KG1 (cell line): ENCODE measurements around the gene MESD.
"Not testable (repeated sequence)": the region's sequence is repeated elsewhere in the genome, so short reads cannot be mapped to it uniquely, and the experiment has no call there.

Source experiments
- DNase-seq: peaks from one replicate; lab custom pipeline; 2025; lab: John Stamatoyannopoulos, UW

Gene MESD

DNA sequence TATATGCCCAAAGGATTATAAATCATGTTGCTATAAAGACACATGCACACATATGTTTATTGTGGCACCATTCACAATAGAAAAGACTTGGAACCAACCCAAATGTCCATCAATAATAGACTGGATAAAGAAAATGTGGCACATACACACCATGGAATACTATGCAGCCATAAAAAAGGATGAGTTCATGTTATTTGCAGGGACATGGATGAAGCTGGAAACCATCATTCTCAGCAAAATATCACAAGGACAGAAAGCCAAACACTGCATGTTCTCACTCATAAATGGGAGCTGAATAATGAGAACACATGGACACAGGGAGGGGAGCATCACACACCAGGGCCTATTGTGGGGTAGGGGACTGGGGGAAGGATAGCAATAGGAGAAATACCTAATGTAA is 24.2 kb downstream of the MESD start:
- not testable (repeated sequence) for DNase-seq

DNA sequence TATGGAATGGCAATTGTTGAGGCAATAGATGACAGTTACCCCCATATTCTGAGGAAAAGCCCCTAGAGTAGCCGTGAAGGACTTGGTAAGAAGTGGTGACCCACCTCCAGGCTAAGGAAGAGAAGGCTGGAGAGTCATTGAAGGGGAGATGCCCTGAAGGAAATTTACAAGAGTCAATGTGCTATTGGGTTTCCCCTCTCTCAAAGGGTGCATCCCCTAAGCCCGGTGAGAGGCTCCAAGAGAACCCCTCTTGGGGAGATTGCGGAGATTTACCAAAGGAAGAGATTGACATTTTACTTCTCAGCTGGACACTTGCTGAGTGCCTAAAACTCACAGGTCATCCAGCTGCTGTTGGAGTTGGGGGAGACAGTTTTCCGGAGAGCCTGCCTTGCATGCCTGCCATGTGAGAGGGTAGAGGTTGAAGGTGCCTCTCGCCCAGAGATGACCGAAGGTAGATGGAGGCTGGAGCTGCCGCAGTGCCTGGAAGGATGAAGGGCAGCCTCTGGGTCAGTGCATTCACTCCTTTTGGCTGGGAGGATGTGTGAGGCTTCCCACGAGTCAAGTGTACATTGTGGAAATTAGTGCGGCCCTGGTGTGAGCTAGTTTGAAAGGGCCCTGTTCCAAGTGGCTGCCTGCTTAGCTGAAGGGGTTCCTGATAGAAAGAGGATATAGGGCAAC is 30.7 kb downstream of the MESD start:
- DNase-seq, result no peak

DNA sequence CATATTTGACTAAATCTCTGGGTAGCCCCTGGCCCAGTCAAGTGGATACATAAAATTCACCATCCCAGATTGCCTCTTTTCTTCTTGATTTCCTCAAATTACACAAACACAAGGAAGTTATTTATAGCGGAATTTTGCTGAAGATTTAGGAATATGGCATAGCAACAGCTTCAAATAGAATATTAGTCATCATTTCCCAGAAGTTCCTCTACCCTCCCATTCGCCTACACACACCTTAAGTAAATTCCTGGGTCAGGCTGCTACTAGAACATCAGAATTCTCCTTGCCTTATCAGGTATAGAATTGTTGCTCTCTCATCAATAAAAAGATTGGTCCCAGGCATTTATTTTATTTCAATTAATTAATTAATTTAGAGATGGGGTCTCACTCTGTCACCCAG is 31.6 kb downstream of the MESD start:
- no peak for DNase-seq

DNA sequence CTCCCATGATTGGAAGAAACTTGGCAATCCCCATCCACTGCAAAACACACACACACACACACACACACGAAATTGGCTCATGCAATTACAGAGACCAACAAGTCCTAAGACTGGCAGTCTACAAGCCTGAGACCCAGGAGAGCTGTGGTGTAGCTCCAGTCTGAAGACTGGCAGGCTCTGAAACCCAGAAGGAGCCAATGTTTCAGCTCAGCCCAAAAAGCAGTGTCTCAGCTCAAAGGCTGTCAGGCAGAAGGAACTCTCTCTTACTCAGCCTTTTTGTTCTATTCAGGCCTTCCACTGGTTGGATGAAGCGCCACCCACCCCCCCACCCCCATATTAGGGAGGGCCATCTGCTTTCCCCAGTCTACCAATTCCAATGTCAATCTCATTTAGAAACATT is 32.1 kb downstream of the MESD start:
- no peak for DNase-seq

DNA sequence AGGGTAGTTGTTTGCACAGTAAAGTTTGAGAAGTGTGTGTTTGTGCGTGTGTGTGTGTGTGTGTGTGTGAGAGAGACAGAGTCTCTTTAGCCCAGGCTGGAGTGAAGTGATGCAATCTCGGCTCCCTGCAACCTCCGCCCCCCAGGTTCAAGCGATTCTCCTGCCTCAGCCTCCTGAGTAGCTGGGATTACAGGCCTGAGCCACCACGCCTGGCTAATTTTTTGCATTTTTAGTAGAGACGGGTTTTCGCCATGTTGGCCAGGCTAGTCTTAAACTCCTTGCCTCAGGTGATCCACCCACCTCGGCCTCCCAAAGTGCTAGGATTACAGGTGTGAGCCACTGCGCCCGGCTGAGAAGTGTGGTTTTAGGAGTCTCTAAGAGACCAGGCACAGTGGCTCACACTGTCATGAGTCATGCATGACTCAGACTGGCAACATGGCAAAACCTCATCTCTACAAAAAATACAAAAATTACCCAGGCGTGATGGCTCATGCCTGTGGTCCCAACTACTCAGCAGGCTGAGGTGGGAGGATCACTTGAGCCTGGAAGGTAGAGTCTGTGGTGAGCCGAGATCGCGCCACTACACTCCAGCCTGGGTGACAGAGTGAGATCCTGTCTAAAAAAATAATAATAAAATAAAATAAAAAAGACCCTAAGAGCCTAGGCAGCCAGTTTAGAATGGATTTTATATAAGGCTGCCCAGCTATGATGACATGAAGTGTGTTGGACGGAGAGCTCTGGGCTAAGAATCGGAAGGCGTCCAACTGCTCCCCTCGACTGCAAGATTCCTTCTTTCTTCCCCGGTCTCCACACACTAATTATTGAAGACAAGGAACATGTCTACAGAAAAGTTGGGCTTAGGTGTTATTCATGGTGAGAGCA is 33.8 kb downstream of the MESD start:
- DNase-seq, result not testable (repeated sequence)

DNA sequence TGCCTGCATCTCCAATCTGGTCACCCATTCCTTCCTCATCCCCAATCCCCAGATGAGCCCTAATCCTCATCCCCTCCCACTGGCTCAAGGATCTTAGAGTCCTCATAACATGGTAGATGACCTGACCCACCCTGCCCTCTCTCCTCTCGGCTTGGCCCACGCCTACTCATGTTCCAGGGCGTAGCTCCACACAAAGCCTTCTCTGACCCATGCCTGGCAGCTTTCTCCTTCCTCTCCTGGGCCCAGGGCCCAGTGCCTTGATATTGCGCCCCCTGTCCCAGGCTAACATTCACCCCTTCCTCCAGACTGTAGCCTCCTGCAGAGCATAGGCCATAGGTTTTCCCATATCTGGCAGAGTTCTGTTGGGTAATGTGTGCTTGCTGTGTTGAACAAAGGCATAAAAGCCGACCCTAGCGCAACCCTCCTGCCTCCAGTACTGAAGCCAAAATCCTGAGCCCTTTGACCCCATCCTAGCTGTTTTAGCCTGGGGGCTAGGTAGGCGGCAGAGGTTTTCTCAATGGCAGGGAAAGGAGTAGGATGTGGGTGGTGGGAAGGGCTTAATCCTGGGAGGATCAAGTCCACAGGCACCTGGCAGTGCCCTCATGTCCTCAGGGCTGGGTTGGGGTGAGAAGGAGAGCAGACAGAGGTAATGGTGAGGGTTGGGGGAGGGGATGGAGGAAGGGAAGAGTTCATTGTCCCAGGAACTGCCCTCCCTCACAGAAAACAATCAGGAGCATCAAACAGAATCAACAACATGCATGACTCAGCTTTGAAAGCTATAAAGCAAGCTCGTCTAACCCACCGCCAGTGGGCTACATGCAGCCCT is 35.5 kb downstream of the MESD start:
- DNase-seq, result no peak

DNA sequence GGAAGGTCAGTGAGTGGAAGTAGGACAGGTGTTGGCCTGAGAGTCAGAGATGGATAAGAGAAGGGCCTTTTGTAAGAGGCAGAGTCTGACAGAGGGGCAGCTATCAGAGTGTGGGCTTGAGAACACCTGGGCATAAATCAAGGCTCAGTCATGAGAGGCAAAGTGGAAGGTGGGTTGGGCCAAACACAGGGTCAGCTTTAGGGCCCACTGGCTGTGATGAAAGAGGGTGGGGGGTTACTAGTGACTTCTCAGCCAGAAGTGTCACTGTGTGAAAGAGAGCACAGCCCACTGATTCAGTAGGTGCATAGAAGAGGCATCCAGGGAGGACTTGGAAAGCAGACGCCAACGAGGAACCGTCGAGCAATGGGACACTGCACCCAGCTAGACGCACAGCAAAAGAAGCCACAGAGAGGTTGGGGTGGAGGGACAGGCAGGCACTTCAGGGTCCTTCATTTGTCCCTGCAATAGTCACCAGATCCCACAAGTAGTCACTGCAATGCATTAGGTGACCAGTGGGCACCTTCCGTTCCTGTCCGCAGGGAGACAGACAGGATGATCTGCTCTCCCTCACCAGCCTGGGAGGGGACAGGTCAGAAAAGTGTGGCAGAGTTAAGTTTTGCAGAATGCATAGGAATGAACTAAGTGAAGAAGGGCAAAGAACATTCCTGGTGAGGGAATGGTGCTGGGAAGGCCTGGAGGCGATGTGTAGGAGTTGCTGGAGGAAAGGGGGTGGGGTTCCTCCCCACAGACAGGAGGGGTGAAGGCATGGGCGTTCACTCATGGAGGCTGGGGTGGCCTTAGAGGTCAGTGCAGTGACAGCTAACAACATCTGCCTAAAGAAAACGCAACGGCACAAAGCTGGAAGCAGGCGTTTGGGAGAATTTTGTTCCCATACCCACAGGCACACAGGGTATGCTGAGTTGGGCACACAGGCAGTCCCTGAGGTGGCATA is 36.3 kb downstream of the MESD start:
- no peak for DNase-seq

DNA sequence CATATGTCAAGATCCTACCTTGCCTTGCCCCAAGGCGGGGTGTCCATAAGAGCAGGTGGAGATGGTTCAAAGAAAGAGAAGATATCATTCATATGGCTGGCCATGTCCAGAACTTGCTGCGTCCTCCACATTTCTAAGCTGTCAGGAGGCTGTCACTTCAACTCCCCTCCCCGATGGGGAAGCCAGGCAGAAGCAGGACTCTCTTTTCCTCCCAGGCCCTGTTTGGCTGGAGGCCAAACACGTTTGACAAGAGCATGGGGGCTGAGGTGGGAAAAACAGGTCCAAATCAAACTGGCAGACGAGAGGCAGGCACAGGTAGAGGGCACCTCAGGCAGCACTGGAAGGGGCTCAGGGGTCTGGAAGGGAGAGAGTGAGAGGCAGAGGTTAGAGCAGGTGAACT is 37.7 kb downstream of the MESD start:
- no peak for DNase-seq

DNA sequence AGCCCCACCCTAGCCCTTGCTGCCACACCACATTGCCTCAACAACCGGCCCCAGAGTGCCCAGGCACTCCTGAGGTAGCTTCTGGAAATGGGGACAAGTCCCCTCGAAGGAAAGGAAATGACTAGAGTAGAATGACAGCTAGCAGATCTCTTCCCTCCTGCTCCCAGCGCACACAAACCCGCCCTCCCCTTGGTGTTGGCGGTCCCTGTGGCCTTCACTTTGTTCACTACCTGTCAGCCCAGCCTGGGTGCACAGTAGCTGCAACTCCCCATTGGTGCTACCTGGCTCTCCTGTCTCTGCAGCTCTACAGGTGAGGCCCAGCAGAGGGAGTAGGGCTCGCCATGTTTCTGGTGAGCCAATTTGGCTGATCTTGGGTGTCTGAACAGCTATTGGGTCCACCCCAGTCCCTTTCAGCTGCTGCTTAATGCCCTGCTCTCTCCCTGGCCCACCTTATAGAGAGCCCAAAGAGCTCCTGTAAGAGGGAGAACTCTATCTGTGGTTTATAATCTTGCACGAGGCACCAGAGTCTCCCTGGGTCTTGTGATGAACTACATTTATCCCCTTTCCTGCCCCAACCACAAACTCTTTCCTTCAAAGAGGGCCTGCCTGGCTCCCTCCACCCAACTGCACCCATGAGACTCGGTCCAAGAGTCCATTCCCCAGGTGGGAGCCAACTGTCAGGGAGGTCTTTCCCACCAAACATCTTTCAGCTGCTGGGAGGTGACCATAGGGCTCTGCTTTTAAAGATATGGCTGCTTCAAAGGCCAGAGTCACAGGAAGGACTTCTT is 39.1 kb downstream of the MESD start:
- no peak for DNase-seq

DNA sequence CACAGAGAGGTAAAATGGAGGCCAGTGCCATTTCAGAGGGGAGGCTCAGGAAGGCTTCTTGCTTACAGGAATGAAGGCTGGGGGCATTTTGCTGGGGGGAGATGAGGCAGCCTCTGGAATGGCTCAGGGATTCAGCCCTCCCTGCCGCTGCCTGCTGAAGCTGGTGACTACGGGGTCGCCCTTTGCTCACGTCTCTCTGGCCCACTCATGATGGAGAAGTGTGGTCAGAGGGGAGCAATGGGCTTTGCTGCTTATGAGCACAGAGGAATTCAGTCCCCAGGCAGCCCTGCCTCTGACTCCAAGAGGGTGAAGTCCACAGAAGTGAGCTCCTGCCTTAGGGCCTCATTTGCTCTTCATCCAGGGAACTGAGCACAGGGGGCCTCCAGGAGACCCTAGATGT is 39.9 kb downstream of the MESD start:
- DNase-seq, result no peak

DNA sequence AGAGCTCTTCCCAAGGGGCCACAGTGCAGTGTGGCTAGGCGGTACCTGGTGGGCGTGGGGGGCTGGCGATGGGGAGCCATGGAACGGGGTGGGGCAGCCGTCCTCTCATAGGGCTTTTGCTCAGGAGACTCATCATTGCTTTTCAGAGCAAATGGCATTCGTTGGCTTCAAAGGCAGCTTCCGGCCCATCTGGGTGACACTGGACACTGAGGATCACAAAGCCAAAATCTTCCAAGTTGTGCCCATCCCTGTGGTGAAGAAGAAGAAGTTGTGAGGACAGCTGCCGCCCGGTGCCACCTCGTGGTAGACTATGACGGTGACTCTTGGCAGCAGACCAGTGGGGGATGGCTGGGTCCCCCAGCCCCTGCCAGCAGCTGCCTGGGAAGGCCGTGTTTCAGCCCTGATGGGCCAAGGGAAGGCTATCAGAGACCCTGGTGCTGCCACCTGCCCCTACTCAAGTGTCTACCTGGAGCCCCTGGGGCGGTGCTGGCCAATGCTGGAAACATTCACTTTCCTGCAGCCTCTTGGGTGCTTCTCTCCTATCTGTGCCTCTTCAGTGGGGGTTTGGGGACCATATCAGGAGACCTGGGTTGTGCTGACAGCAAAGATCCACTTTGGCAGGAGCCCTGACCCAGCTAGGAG is 40.8 kb downstream of the MESD start:
- no peak for DNase-seq

DNA sequence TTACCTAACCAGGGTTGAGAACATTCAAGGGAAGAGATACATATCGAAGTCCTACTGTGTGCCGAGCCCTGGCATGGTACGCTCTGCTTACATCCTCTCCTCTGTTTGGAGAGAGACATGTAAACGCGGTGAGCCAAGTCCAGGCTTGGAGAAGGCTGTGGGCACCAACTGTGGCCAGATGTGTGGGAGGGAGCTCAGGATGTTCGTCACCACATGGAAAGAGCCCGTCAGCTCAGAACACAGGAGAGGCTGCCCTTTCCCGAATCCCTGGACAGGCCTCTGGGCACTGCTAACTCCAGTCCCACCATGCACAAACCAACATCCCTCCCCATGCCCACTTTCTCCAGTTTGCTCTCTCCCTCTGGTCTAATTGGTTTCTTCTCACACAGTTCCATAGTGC is 43.0 kb downstream of the MESD start:
- no peak for DNase-seq

DNA sequence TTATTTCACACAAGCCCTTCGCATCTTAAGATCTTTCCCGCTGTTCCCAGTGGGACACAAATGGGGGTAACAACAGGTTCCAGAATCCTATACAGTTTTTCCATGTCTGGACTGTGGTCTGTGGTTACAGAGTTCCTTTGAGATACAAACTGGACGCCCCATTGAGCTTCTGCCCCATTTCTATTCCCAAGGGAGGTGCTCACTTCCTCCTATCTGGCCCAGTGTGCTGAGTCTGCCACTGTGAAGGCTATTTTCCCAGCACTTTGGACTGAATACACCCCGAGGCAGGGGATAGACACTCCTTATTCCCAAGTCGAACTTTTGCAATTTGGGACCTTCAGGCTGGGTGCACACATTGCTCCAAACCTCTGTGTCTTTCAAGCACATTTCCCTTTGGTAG is 44.0 kb downstream of the MESD start:
- no peak for DNase-seq

DNA sequence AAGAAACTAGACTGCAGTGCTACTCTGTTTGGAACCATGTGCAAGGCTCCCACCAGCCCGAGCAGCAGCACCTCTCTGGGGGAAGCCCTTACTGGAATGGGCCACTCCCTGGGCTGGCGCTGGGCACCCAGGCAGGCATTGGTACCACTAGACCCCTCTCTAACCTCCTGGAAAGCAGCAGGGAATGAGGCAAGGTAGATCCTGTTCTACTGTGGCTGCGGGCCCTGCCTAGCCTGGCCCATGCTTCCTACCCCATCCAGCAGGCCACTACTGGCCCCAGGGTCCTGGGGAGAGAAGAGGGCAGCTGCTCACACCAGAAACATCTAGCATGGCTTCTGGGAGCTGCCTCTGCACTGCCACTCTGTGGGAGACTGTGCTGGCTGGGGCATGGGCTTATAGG is 44.8 kb downstream of the MESD start:
- no peak for DNase-seq

DNA sequence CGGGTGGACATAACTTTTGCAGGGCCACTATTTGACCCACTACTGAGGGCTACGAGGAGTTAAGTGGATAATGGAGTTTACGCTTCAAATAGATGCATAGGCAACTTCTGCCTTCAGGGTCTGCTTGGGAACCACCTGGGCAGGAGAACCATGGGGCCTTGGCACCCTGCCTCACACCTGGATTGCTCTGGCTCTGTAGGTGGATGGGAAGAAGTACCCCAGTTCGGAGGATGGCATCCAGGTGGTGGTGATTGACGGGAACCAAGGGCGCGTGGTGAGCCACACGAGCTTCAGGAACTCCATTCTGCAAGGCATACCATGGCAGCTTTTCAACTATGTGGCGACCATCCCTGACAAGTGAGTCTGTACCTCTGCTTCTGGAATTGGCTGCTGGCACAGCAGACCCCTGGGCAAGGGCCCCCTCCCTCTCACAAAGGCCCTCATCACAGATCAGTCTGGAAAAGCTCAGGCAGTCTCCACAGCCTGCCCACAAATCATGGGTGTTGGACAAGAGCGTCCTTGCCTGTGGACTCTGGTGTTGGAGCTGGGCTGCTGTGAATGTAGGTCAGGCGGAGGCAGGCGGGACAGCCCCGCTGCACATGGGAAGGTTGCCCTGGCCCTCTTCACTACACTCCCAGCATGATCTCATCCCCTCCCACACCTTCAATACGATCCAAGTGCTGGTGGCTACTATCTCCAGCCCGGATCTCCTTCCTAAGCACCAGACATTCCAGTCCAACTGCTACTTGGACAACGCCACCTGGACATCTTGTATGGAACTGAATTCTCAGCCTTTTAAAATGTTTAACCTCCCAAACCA is 46.7 kb downstream of the MESD start:
- DNase-seq, result no peak

DNA sequence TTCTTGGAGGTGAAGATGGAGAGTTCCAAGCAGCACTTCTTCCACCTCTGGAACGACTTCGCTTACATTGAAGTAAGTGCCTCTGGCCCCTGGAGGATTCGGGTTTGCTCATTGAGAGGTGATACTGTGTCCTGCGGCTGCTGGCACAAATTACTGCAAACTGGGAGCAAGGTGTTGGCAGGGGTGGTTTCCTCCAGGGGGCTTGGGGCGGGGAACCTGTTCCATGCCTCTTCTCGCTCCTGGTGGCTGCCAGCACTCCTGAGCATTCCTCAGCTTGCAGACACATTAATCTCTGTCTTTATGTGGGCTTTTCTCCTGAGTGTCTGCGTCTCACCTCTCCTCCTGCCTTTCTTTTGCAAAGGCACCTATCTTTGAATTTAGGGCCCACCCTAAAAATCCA is 47.4 kb downstream of the MESD start:
- DNase-seq, result no peak

DNA sequence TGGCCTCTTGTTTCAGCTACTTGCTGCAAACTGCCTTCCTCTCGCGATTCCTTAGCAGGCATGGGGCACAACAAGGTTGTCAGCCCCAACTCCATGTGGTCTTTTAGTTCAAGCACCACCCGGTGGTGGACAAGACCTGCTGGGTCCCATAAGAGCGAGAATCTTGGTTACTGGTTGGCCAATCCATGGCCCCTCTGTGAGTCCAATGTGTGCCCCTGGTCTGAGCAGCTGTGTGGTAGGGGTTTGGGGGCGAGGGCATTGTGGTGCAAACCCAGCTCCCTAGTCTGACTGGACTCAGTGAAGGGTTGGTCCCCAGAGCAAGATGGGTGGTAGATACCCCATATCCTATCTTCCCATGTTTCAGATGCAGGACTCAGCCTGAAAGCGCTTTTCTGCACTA is 48.8 kb downstream of the MESD start:
- DNase-seq, result no peak

DNA sequence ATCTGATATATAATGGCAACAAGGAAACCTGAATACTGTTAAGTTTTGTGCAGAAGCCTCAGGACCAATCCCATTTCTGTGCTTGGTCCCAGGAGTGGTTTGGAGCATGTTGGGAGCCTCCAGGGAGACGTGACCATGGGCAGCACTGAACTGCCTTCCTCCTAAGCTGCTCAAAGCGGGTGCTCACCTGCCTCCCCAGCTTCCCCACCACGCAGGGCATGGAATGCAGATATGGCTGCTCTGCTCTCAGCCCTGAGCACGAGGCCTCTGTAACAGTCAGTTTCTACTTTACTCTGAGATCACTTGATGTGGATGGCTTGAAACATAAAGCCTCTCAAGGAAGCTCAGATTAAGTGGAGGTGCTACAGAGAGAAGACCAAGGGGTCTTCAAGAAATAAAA is 49.3 kb downstream of the MESD start:
- no peak for DNase-seq

DNA sequence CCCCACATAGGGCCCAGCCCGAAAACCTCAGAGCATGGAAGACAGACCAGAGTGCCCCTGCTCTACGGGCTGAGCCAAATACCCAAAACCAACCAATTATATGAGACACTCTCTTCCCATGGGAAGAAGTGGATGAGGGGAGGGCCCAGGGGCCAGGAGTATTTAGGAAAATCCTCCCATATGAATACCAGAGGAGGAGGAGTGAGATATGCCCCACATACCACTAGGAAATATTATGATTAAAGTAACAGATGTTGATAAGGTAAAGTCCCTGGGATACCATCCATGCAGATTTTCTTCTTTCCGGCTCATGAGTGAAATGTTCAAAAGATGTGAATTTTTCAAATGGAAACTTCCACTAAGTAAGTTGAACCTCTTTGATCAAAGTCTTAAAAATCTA is 50.4 kb downstream of the MESD start:
- no peak for DNase-seq
